Panc1 (cell line): Measurements from ENCODE around the gene CTXN1. TPM values are rescaled to one million over a fixed set of nuclear protein-coding genes. Genes with fewer than 3 reads are reported as not detected.

Experiments used
- ATAC-seq: fragments of 200-7000 bp; cut with Tn5 transposase; 2 replicates; pipeline ENCODE4 v1.9.1; 2020; ENCODE audit warnings: mild to moderate bottlenecking, moderate library complexity
- BruUV-seq: library from RNA; stranded (reverse); fragments of 400-500 nt; replicated peaks from 2 replicates; lab custom pipeline; 2021; lab: Mats Ljungman, UMichigan
- CTCF ChIA-PET: fragments of 300-600 bp; sonication (Branson Sonifier 250); formaldehyde crosslinking; loops from one replicate; lab custom pipeline; 2022; ENCODE audit warnings: antibody characterized with exemption; lab: Charles Lee
- POLR2A ChIA-PET: fragments of 300-600 bp; sonication (Branson Sonifier 250); formaldehyde crosslinking; loops from one replicate; lab custom pipeline; 2022; ENCODE audit warnings: antibody characterized with exemption; lab: Charles Lee
- DNase-seq: peaks from one replicate; pipeline ENCODE4 v3.0.0-alpha.2; 2010; ENCODE audit warnings: low read depth, low spot score
- H3K27ac ChIP-seq: 2 replicates; pipeline ENCODE4 v1.5.1; 2011; ENCODE audit warnings: mild to moderate bottlenecking, low read length, inconsistent platforms
- H3K27me3 ChIP-seq: fragments of 200-500 bp; sonication (Bioruptor generic); 2 replicates; pipeline ENCODE4 v1.6.0; 2014; ENCODE audit warnings: low read length, inconsistent platforms; ENCODE audit not compliant: control insufficient read depth, insufficient read depth
- H3K36me3 ChIP-seq: fragments of 200-500 bp; sonication (Bioruptor generic); 2 replicates; pipeline ENCODE4 v1.5.1; 2014; ENCODE audit warnings: inconsistent platforms, mild to moderate bottlenecking, low read length, moderate library complexity; ENCODE audit not compliant: control insufficient read depth, insufficient read depth
- H3K4me1 ChIP-seq: 2 replicates; pipeline ENCODE4 v1.5.1; 2011; ENCODE audit warnings: inconsistent platforms, mild to moderate bottlenecking, low read length, moderate library complexity; ENCODE audit not compliant: control insufficient read depth, insufficient read depth
- H3K4me3 ChIP-seq, 2 experiments: 2 replicates each; pipeline ENCODE4 v1.5.1; 2011 to 2012; ENCODE audit warnings: low read depth in 2 of 2, low read length in 2 of 2, mild to moderate bottlenecking in 2 of 2, inconsistent platforms in 1 of 2, moderate library complexity in 1 of 2
- H3K9me3 ChIP-seq: fragments of 200-500 bp; sonication (Bioruptor generic); 2 replicates; pipeline ENCODE4 v1.5.1; 2014; ENCODE audit warnings: low read depth, mild to moderate bottlenecking, inconsistent platforms, low read length, moderate library complexity; ENCODE audit not compliant: control insufficient read depth, insufficient read depth
- POLR2AphosphoS5 ChIP-seq: IDR thresholded peaks from 2 replicates; pipeline ENCODE4 v1.6.1; 2012; ENCODE audit warnings: mild to moderate bottlenecking, low read depth, low read length, moderate library complexity
- REST ChIP-seq, 2 experiments: IDR thresholded peaks; 2 replicates each; pipeline ENCODE4 v1.6.1; 2011 to 2012; ENCODE audit warnings: low read depth in 2 of 2, control low read depth in 1 of 2, low read length in 1 of 2, mild to moderate bottlenecking in 1 of 2, moderate library complexity in 1 of 2; ENCODE audit not compliant: insufficient read depth in 1 of 2
- SIN3A ChIP-seq: IDR thresholded peaks from 2 replicates; pipeline ENCODE4 v1.6.1; 2012; ENCODE audit warnings: low read depth, mild to moderate bottlenecking, low read length, moderate library complexity, borderline replicate concordance; ENCODE audit not compliant: insufficient read depth
- TCF7L2 ChIP-seq: IDR thresholded peaks from 2 replicates; pipeline ENCODE4 v1.6.1; 2011; ENCODE audit warnings: mild to moderate bottlenecking, low read depth, low read length, inconsistent platforms
- in situ Hi-C: cut with HindIII; loops from 2 replicates; pipeline ENCODE4 v1.10.0; 2016; ENCODE audit warnings: low sequenced_read_pairs, low pct_unique_long_range_greater_than_20kb
- intact Hi-C: fragments of 100-400 bp; cut with micrococcal nuclease; formaldehyde crosslinking; loops from one replicate; pipeline ENCODE4 v1.10.0; 2022; ENCODE audit not compliant: unreplicated experiment
- total RNA-seq: library from RNA; stranded (reverse); gene quantifications from one replicate; pipeline ENCODE4 v1.2.1, GENCODE V29; 2021; ENCODE audit not compliant: unreplicated experiment
- TF ChIP-seq, protein P1 (sequence below): fragments of 450-650 bp; IDR thresholded peaks from 2 replicates; pipeline ENCODE4 v1.5.1; 2017; ENCODE audit warnings: mild to moderate bottlenecking

CTXN1 gene
- total RNA-seq, 1 experiment from 2014 or later, result 89.4 TPM

DNA sequence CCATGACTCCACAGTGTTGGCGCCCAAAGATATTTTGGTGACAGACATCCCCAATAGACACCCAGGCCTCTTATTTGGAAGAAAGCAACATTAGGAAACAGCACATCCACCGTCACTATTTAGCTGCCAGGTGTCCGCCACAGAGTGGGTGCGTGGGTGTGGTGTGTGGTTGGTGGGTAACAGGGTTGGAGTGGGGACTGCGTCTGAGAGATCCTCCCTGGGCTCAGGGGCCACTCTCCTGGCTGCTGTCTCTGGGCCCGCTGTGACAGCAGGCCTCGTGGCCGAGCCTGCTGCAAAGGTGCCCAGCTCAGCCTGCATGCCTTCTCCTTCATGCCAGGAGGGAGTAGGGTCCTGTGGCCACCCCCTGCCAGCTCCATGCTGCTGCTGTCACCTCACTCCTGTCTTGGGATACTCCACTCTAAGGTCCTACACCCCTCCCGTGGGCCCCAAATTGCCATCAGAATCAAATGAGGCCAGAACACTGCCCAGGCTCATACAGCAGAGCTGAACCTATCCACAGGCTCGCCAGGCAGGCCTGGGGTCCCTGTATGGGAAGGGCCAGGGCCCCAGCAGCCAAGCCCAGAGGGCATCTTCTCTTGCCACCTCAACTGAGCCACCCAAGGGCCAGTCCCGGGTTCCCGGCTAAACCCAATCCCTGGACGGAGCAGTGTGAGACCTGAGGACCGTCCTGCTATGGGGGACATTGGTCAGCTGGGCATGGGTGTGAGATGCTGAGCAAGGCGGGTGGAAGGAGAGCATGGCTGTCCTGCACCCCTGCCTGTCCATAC, 42.3 kb upstream of the CTXN1 start:
- no peaks in the 10 kb centered on the region for H3K4me1 ChIP-seq
- H3K4me3 ChIP-seq, result no peak overlapping the region
- no peaks in the 10 kb centered on the region for H3K9me3 ChIP-seq
- BruUV-seq, result no TSS peak
- POLR2A ChIA-PET, result no interaction called here
- no peak for ATAC-seq
- 0 out of 2 replicates have a peak, but pooled peaks cover 3% of the 10 kb centered on the region for H3K36me3 ChIP-seq
- no peaks in the 10 kb centered on the region for H3K27me3 ChIP-seq
- TF ChIP-seq POLR2AphosphoS5, result no peak
- TF ChIP-seq TCF7L2, result no peak
- TF ChIP-seq, protein P1, sequence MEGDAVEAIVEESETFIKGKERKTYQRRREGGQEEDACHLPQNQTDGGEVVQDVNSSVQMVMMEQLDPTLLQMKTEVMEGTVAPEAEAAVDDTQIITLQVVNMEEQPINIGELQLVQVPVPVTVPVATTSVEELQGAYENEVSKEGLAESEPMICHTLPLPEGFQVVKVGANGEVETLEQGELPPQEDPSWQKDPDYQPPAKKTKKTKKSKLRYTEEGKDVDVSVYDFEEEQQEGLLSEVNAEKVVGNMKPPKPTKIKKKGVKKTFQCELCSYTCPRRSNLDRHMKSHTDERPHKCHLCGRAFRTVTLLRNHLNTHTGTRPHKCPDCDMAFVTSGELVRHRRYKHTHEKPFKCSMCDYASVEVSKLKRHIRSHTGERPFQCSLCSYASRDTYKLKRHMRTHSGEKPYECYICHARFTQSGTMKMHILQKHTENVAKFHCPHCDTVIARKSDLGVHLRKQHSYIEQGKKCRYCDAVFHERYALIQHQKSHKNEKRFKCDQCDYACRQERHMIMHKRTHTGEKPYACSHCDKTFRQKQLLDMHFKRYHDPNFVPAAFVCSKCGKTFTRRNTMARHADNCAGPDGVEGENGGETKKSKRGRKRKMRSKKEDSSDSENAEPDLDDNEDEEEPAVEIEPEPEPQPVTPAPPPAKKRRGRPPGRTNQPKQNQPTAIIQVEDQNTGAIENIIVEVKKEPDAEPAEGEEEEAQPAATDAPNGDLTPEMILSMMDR, result no peak
- no peak for TF ChIP-seq REST (IDR thresholded peaks at IDR 0.05; ENCODE audit: insufficient read depth in 1 of 2, low read depth in 2 of 2, low read length in 1 of 2)
- no peak for TF ChIP-seq SIN3A
- in situ Hi-C loops (no loop called here), intact Hi-C loops (no loop called here)
- CTCF ChIA-PET, result no interaction called here
- DNase-seq, result no peak
- no peak overlapping the region for H3K27ac ChIP-seq

GRCh38 chr19:7965921-7966665, 40.2 kb upstream of the CTXN1 start:
- ATAC-seq (no peak), DNase-seq (no peak)
- Histone ChIP-seq H3K4me3 (no peak overlapping the region), H3K4me1 (no peaks in the 10 kb centered on the region), H3K36me3 (0 out of 2 replicates have a peak, but pooled peaks cover 3% of the 10 kb centered on the region), H3K9me3 (no peaks in the 10 kb centered on the region), H3K27ac (no peak overlapping the region), H3K27me3 (no peaks in the 10 kb centered on the region)
- in situ Hi-C loops, result no loop called here
- intact Hi-C loops, result no loop called here
- no TSS peak for BruUV-seq
- POLR2A ChIA-PET, result no interaction called here
- CTCF ChIA-PET, result interaction anchor here (0.6 kb wide), 1 partner anchor 150 kb away, joined by 3 read pairs; no protein-coding TSS in a partner anchor
- TF ChIP-seq SIN3A (no peak), POLR2AphosphoS5 (no peak), TCF7L2 (no peak)
- TF ChIP-seq, protein P1, result no peak
